Neural crest cell (in vitro differentiated cells): ENCODE data around the gene CD209. TPM values are rescaled to one million over a fixed set of nuclear protein-coding genes. Genes with fewer than 3 reads are reported as not detected.

Source experiments
- DNase-seq: peaks from one replicate; pipeline ENCODE4 v3.0.0; 2021; ENCODE audit warnings: low read depth, mixed read lengths, low spot score
- H3K27ac Mint-ChIP-seq: one replicate; pipeline ENCODE4 v1.8.0; 2021; ENCODE audit warnings: mild to moderate bottlenecking, mixed read lengths; ENCODE audit not compliant: unreplicated experiment
- H3K27me3 Mint-ChIP-seq: 2 replicates; pipeline ENCODE4 v1.8.0; 2021; ENCODE audit warnings: low read depth, mild to moderate bottlenecking, mixed read lengths
- H3K36me3 Mint-ChIP-seq: 2 replicates; pipeline ENCODE4 v1.8.0; 2021; ENCODE audit warnings: low read depth, mild to moderate bottlenecking, mixed read lengths
- H3K4me1 Mint-ChIP-seq: 2 replicates; pipeline ENCODE4 v1.8.0; 2021; ENCODE audit warnings: mixed read lengths
- H3K4me3 Mint-ChIP-seq: one replicate; pipeline ENCODE4 v1.8.0; 2021; ENCODE audit warnings: mild to moderate bottlenecking, mixed read lengths
- H3K9me3 Mint-ChIP-seq: 2 replicates; pipeline ENCODE4 v1.8.0; 2021; ENCODE audit warnings: mixed read lengths
- total RNA-seq: library from RNA; stranded (reverse); gene quantifications from 2 replicates; pipeline ENCODE4 v1.2.1, GENCODE V29; 2021
- TF ChIP-seq, protein P1 (sequence below): fragments of 200-600 bp; sonication (generic); conservative IDR thresholded peaks from 2 replicates; pipeline ENCODE4 v1.5.0; 2021; ENCODE audit warnings: antibody characterized with exemption, mild to moderate bottlenecking

Gene CD209
- total RNA-seq, 1 donor from 2014 or later: not detected

DNA sequence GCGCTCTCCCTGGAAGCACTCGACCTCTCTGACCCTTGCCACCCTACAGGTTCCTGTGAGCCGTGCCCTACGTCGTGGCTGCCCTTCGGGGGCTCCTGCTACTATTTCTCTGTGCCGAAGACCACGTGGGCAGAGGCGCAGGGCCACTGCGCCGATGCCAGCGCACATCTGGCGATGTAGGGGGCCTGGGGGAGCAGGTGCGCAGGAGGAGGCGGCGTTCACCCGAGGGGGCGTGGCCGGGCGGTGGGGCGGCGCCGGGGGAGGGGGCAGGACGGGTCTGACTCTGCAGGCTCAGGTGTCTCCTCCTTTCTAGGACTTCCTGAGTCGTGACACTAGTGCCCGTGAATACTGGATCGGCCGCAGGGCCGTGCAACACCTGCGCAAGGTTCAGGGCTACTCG is 42.1 kb upstream of the CD209 start:
- Mint-ChIP-seq H3K27me3 (peaks cover 89% of the 10 kb centered on the region), H3K4me3 (no peak overlapping the region), H3K4me1 (no peaks in the 10 kb centered on the region), H3K36me3 (no peaks in the 10 kb centered on the region), H3K9me3 (peaks cover 3% of the 10 kb centered on the region), H3K27ac (no peak overlapping the region)
- TF ChIP-seq, protein P1, sequence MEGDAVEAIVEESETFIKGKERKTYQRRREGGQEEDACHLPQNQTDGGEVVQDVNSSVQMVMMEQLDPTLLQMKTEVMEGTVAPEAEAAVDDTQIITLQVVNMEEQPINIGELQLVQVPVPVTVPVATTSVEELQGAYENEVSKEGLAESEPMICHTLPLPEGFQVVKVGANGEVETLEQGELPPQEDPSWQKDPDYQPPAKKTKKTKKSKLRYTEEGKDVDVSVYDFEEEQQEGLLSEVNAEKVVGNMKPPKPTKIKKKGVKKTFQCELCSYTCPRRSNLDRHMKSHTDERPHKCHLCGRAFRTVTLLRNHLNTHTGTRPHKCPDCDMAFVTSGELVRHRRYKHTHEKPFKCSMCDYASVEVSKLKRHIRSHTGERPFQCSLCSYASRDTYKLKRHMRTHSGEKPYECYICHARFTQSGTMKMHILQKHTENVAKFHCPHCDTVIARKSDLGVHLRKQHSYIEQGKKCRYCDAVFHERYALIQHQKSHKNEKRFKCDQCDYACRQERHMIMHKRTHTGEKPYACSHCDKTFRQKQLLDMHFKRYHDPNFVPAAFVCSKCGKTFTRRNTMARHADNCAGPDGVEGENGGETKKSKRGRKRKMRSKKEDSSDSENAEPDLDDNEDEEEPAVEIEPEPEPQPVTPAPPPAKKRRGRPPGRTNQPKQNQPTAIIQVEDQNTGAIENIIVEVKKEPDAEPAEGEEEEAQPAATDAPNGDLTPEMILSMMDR: no peak
- DNase-seq: no peak

DNA sequence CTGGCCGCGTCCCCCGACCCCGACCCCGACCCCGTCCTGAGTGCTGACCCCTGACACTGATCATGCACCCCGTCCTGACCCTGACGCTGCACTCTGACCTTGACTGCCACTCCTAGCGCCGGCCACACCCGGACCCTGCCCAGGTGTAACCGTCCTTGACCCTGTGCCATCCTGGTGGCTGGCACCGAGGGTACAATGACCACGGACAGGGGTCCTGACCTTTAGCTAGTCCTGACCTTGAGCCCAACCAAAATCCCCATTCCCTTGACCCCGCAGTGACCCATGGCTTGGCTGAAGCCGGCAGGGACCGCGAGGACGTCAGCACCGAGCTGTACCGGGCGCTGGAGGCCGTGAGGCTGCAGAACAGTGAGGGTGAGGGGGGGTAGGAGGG is 41.6 kb upstream of the CD209 start:
- TF ChIP-seq, protein P1: no peak
- H3K4me3 Mint-ChIP-seq: no peak overlapping the region
- H3K36me3 Mint-ChIP-seq: no peaks in the 10 kb centered on the region
- H3K27ac Mint-ChIP-seq: no peak overlapping the region
- no peaks in the 10 kb centered on the region for H3K4me1 Mint-ChIP-seq
- H3K27me3 Mint-ChIP-seq: peaks cover 89% of the 10 kb centered on the region
- DNase-seq: no peak
- H3K9me3 Mint-ChIP-seq: no peaks in the 10 kb centered on the region

DNA sequence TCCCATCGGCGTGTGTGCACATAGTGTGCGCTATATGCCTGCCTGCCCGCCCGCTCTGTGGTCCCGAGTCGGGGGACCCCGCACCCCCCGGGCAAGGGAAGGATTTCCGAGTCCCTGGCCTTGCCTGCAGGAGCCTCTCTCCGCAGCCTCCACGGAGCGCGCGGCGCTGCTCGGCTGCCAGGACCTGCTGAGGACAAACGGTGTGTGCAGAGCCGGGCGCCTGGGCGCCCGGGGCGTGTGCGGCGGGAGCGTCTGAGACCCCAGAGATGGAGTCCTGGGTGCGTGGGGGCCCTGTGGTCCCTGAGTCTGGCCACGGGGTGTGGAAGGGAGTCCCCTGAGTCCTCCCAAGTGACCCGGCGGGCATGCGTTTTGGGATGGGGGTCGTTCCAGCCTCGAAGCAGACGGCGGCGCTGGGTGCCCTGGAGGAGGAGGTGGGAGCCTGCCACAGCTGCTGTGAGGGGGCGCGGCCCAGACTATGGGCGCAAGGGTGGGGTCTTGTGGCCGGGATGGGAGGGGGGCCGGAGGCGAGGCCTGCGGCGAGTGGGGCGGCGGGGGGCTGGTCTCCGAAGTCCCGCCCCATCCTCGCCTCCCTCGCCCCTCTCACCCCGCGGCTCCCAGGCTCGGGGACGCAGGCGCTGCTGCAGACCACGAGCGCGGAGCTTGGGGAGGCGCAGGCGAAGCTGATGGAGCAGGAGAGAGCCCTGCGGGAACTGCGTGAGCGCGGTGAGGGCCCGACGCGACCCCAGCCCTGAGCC is 41.0 kb upstream of the CD209 start:
- H3K9me3 Mint-ChIP-seq: no peaks in the 10 kb centered on the region
- no peaks in the 10 kb centered on the region for H3K4me1 Mint-ChIP-seq
- H3K27ac Mint-ChIP-seq: no peak overlapping the region
- no peaks in the 10 kb centered on the region for H3K36me3 Mint-ChIP-seq
- no peak for DNase-seq
- no peak overlapping the region for H3K4me3 Mint-ChIP-seq
- TF ChIP-seq, protein P1: no peak
- H3K27me3 Mint-ChIP-seq: peaks cover 90% of the 10 kb centered on the region

DNA sequence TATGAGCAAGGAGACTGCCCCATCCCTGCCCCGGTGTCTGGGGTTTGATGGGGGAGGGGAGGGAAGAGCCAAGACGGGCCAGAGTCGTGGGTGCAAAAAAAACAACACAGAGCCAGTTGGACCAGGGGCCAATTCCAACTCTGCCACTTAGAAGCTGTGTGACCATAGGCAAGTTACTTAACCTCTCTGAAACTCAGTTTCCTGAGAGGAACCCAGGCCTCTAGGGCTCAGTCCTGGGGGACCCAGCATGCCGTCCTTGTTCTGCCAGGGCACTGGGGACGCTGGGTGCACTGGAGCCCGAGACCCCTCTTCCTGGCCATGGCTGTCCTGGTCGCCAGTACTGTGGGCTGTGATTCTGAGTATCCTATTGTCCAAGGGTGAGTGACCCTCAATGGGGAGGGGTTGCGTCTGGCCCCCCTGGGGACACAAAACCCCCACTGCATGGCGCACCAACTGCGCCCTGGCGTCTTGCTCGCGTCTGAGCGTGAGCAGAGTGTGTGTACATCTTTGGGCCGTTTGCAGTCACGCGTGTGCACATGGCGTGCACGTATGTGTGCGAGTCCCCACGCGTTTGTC is 40.4 kb upstream of the CD209 start:
- Mint-ChIP-seq H3K4me1 (no peaks in the 10 kb centered on the region), H3K36me3 (no peaks in the 10 kb centered on the region), H3K9me3 (no peaks in the 10 kb centered on the region), H3K27ac (no peak overlapping the region), H3K27me3 (peaks cover 94% of the 10 kb centered on the region), H3K4me3 (no peak overlapping the region)
- no peak for DNase-seq
- TF ChIP-seq, protein P1: no peak

DNA sequence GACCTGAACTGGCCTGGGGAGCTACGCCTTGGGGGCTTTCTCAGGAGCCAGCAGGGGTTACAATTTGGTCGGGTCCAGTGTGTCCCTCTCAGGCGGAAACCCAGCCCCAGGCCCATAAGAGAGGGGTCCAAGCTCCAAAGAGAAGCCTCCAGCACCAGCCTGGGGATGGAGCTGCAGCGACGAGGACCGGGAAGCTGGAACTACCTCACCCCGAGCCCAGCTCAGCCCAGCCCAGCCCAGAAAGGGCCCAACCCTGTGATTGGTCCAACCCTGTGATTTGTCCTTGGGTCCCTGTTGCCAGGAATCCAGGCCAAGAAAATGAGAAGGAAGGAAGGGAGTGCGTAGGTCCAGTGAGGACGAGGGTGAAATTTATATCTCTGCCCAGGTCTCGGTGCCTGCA is 39.8 kb upstream of the CD209 start:
- H3K9me3 Mint-ChIP-seq: no peaks in the 10 kb centered on the region

More for the DNA sequence above, 39.8 kb upstream of the CD209 start:
- H3K27me3 Mint-ChIP-seq: peaks cover 94% of the 10 kb centered on the region
- no peaks in the 10 kb centered on the region for H3K36me3 Mint-ChIP-seq
- H3K4me3 Mint-ChIP-seq: no peak overlapping the region
- H3K27ac Mint-ChIP-seq: no peak overlapping the region
- TF ChIP-seq, protein P1: no peak
- DNase-seq: no peak
- no peaks in the 10 kb centered on the region for H3K4me1 Mint-ChIP-seq
